A673 (cell line): ENCODE data around the gene DNAH8. TPM values are rescaled to one million over a fixed set of nuclear protein-coding genes. Genes with fewer than 3 reads are reported as not detected.
"Not testable (repeated sequence)": the region's sequence is repeated elsewhere in the genome, so short reads cannot be mapped to it uniquely, and the experiment has no call there.

Source experiments
- BruUV-seq: library from RNA; stranded (reverse); fragments of 400-500 nt; replicated peaks from 2 replicates; lab custom pipeline; 2021; lab: Mats Ljungman, UMichigan
- CTCF ChIA-PET: fragments of 300-600 bp; sonication (Branson Sonifier 250); formaldehyde crosslinking; loops from one replicate; lab custom pipeline; 2022; ENCODE audit warnings: antibody characterized with exemption; lab: Charles Lee
- POLR2A ChIA-PET: fragments of 300-600 bp; sonication (Branson Sonifier 250); formaldehyde crosslinking; loops from one replicate; lab custom pipeline; 2022; ENCODE audit warnings: antibody characterized with exemption; ENCODE audit not compliant: low non-redundant PET; lab: Charles Lee
- DNase-seq: peaks from one replicate; pipeline ENCODE4 v3.0.0-alpha.2; 2015; ENCODE audit warnings: low spot score
- H3K27ac ChIP-seq: fragments of 200-600 bp; sonication (generic); 2 replicates; pipeline ENCODE4 v1.5.1; 2016; ENCODE audit warnings: mixed run types, low read depth, mild to moderate bottlenecking, mixed read lengths, antibody characterized with exemption, low read length; ENCODE audit not compliant: poor library complexity, severe bottlenecking
- H3K27me3 ChIP-seq: fragments of 200-600 bp; sonication (generic); replicated peaks from 2 replicates; pipeline ENCODE4 v1.6.1; 2017; ENCODE audit warnings: mixed run types, low read depth, mild to moderate bottlenecking, mixed read lengths, antibody characterized with exemption, low read length; ENCODE audit not compliant: insufficient read depth, poor library complexity
- H3K36me3 ChIP-seq: fragments of 200-600 bp; sonication (generic); 2 replicates; pipeline ENCODE4 v1.6.1; 2016; ENCODE audit warnings: mixed run types, mild to moderate bottlenecking, mixed read lengths, antibody characterized with exemption, low read length; ENCODE audit not compliant: insufficient read depth, poor library complexity, severe bottlenecking
- H3K4me1 ChIP-seq: fragments of 200-600 bp; sonication (generic); 2 replicates; pipeline ENCODE4 v1.6.1; 2017; ENCODE audit warnings: mixed run types, mild to moderate bottlenecking, mixed read lengths, antibody characterized with exemption, low read length; ENCODE audit not compliant: insufficient read depth, poor library complexity, severe bottlenecking
- H3K4me3 ChIP-seq: fragments of 200-600 bp; sonication (generic); 2 replicates; pipeline ENCODE4 v1.5.1; 2016; ENCODE audit warnings: low read depth, mixed run types, mild to moderate bottlenecking, mixed read lengths, low read length; ENCODE audit not compliant: poor library complexity, severe bottlenecking
- H3K9me3 ChIP-seq: fragments of 200-600 bp; sonication (generic); 2 replicates; pipeline ENCODE4 v1.6.1; 2016; ENCODE audit warnings: mixed run types, low read depth, mild to moderate bottlenecking, mixed read lengths, antibody characterized with exemption, low read length; ENCODE audit not compliant: poor library complexity, severe bottlenecking
- CTCF ChIP-seq: fragments of 300-800, 200-600 bp; sonication (generic); conservative IDR thresholded peaks from 2 replicates; pipeline ENCODE4 v1.5.1; 2017; ENCODE audit warnings: low read depth, mild to moderate bottlenecking, antibody characterized with exemption, low read length, moderate library complexity, mixed read lengths
- EZH2 ChIP-seq: fragments of 200-600 bp; sonication (generic); IDR thresholded peaks from 2 replicates; pipeline ENCODE4 v1.6.1; 2017; ENCODE audit warnings: borderline replicate concordance, low read depth, mild to moderate bottlenecking, mixed read lengths, antibody characterized with exemption, low read length; ENCODE audit not compliant: poor library complexity, severe bottlenecking
- intact Hi-C: fragments of 100-400 bp; cut with micrococcal nuclease; formaldehyde crosslinking; loops from one replicate; pipeline ENCODE4 v1.10.0; 2022; ENCODE audit not compliant: unreplicated experiment
- total RNA-seq: library from RNA; stranded (reverse); gene quantifications from 2 replicates; pipeline ENCODE4 v1.2.3, GENCODE V29; 2021

DNAH8 gene
- total RNA-seq, 1 experiment from 2014 or later = not detected

- Histone ChIP-seq H3K4me1 (no peaks in the 10 kb centered on the region), H3K27ac (no peak overlapping the region), H3K9me3 (no peaks in the 10 kb centered on the region), H3K4me3 (no peak overlapping the region), H3K27me3 (no peaks in the 10 kb centered on the region), H3K36me3 (no peaks in the 10 kb centered on the region)
- intact Hi-C loops = no loop called here
- ChIA-PET POLR2A (no interaction called here), CTCF (no interaction called here)
- no peak for DNase-seq
- no TSS peak for BruUV-seq
- TF ChIP-seq CTCF (no peak), EZH2 (no peak)
These were observed 200.3 kb downstream of the DNAH8 start for GRCh38 chr6:38915205-38915925.

GRCh38 chr6:38921540-38921939 lies 206.4 kb downstream of the DNAH8 start:
- H3K9me3 ChIP-seq, DNase-seq, H3K27me3 ChIP-seq, H3K36me3 ChIP-seq, CTCF ChIA-PET, intact Hi-C loops, H3K4me3 ChIP-seq, BruUV-seq, H3K4me1 ChIP-seq, H3K27ac ChIP-seq, POLR2A ChIA-PET: not testable (repeated sequence)

DNA sequence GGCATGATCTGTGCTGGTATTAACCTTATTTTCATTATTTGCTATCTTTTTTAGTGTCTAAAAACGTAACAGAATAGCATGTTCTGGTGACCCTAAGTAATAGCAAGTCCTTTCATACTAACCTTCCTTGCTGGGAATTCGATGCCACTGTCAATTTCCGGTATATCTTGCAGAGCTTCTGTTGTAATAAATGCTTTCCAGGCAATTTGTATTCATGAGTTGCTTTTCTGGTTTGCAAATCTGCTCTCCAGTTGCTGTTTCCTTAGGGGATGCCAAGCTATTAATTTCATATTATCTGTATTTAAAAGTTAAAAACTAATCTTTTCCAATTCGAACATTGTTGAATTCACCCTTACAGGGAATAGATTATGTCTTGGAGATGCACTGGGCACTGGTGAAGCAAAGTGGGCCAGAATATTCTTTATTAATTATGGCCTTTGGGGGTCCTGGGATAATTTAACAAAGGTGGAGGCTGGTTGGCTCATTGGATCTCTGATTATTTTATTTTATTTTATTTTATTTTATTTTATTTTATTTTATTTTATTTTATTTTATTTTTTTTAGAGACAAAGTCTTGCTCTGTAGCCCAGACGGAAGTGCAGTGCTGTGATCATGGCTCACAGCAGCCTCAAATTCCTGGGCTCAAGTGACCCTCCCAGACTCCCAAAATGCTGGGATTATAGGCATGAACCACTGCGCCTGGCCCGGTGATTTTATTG lies 209.8 kb downstream of the DNAH8 start:
- intact Hi-C loops = no loop called here
- POLR2A ChIA-PET = no interaction called here

More for the DNA sequence above, 209.8 kb downstream of the DNAH8 start:
- no TSS peak for BruUV-seq
- Histone ChIP-seq H3K4me3 (no peak overlapping the region), H3K27ac (no peak overlapping the region), H3K4me1 (no peaks in the 10 kb centered on the region), H3K9me3 (no peaks in the 10 kb centered on the region), H3K36me3 (no peaks in the 10 kb centered on the region), H3K27me3 (peaks cover 3% of the 10 kb centered on the region)
- CTCF ChIA-PET = no interaction called here
- no peak for TF ChIP-seq CTCF
- TF ChIP-seq EZH2 = no peak
- peak; percentile 32 for DNase-seq
